ENCODE results near the gene GIT1. TPM values are rescaled to one million over a fixed set of nuclear protein-coding genes. Genes with fewer than 3 reads are reported as not detected.

GIT1 gene
- total RNA-seq, 1 donor from 2014 or later, result 108 TPM

- Mint-ChIP-seq H3K9me3 (no peaks in the 10 kb centered on the region), H3K36me3 (no peaks in the 10 kb centered on the region), H3K27ac (no peak overlapping the region), H3K4me3 (no peak overlapping the region), H3K27me3 (ENCODE audit: low read depth) (peaks cover 25% of the 10 kb centered on the region), H3K4me1 (peaks cover 8% of the 10 kb centered on the region)
- no peak for TF ChIP-seq CTCF (IDR thresholded peaks at IDR 0.05; ENCODE audit: unreplicated experiment)
- DNase-seq (ENCODE audit: low spot score in 2 of 2, unreplicated experiment in 2 of 2), result no peak
Observed at GRCh38 chr17:29611351-29612093, 22.1 kb upstream of the GIT1 start.

DNA sequence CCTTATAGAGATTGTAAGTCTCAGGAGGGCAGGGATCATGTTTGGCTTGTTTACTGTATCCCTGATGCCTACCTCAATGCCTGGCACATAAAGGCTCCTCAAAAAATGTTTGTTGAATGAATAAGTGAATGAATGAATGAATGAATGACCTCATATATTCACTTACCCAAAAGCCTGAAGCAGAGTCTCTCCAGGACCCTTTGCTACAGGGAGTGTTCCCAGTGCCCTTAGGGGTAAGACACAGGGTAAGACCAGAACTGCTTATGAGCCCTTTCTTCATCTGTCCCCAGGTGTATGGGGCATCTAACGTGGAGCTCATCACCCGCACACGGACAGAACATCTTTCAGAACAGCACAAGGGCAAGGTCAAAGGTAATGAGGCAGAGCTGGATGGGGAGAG, 20.9 kb upstream of the GIT1 start:
- no peak for DNase-seq (ENCODE audit: low spot score in 2 of 2, unreplicated experiment in 2 of 2)
- Mint-ChIP-seq H3K9me3 (no peaks in the 10 kb centered on the region), H3K4me1 (peaks cover 6% of the 10 kb centered on the region), H3K36me3 (no peaks in the 10 kb centered on the region), H3K27ac (no peak overlapping the region), H3K27me3 (ENCODE audit: low read depth) (peaks cover 15% of the 10 kb centered on the region), H3K4me3 (no peak overlapping the region)
- TF ChIP-seq CTCF (IDR thresholded peaks at IDR 0.05; ENCODE audit: unreplicated experiment), result no peak

DNA sequence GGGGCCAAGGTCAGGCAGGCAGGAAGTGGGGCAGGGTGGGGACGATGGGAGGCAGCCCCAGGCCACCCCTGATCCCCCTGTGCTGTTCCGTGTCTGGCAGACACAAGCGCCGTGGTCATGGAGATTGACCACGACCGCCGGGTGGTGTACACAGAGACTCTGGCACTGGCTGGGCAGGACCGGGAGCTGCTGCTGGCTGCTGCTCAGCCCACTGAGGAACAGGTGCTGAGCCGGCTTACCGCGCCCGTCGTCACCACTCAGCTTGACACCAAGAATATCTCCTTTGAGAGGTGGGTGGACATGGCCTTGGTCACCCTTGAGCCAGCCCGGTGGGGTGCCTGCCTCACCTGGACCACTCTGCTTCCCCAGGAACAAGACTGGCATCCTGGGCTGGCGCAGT, 19.5 kb upstream of the GIT1 start:
- TF ChIP-seq CTCF (IDR thresholded peaks at IDR 0.05; ENCODE audit: unreplicated experiment), result no peak
- Mint-ChIP-seq H3K4me3 (no peak overlapping the region), H3K9me3 (no peaks in the 10 kb centered on the region), H3K4me1 (peaks cover 3% of the 10 kb centered on the region), H3K36me3 (no peaks in the 10 kb centered on the region), H3K27me3 (ENCODE audit: low read depth) (peaks cover 3% of the 10 kb centered on the region), H3K27ac (no peak overlapping the region)
- no peak for DNase-seq (ENCODE audit: low spot score in 2 of 2, unreplicated experiment in 2 of 2)

DNA sequence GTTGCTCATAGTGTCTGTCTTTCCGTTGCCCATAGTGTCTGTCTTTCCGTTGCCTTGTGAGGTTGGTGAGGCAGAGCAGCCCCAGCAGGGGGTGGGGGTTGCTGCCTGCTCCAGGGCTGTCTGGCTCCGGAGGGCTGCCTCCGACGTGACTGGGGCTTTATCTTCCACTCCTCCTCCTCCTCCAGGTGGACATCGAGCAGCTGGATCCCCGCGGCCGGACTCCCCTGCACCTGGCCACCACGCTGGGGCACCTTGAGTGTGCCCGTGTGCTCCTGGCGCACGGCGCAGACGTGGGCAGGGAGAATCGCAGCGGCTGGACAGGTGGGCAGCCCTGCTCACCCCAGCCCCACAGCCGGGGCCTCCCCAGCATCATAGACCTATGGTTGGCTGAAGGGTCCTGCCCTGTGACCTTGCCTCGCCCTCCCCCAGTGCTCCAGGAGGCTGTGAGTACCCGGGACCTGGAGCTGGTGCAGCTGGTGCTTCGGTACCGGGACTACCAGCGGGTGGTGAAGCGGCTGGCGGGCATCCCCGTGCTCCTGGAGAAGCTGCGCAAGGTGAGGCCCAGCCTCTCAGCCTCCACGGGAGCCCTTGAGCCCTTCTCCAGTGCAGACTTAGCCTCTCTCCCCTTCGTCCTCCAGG, 18.2 kb upstream of the GIT1 start:
- no peak overlapping the region for H3K4me3 Mint-ChIP-seq
- no peaks in the 10 kb centered on the region for H3K9me3 Mint-ChIP-seq
- H3K36me3 Mint-ChIP-seq, result no peaks in the 10 kb centered on the region
- H3K27me3 Mint-ChIP-seq (ENCODE audit: low read depth), result no peaks in the 10 kb centered on the region
- no peak for DNase-seq (ENCODE audit: low spot score in 2 of 2, unreplicated experiment in 2 of 2)
- no peak overlapping the region for H3K27ac Mint-ChIP-seq
- TF ChIP-seq CTCF (IDR thresholded peaks at IDR 0.05; ENCODE audit: unreplicated experiment), result no peak
- H3K4me1 Mint-ChIP-seq, result no peaks in the 10 kb centered on the region

DNA sequence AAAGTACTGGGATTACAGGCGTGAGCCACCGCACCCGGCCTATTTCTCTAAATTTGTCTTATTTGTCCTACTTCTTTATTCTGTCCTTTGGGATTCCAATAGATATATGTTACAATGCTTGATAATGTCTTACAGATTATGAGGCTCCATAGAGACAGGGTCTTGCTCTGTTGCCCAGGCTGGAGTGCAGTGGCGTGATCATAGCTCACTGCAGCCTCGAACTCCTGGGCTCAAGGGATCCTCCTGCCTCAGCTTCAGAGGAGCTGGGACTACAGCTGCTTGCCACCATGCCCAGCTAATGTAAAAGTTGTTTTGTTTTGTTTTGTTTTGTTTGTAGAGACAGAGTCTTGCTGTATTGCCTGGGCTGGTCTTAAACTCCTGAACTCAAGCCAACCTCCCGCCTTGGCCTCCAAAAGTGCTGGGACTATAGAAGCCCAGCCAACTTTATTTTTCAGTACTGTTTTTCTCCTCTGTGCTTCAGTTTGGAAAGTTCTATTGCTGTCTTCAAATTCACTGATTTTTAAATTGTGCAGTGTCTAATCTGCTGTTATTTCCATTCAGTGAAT, 13.7 kb upstream of the GIT1 start:
- no peak for DNase-seq (ENCODE audit: low spot score in 2 of 2, unreplicated experiment in 2 of 2)
- no peak overlapping the region for H3K27ac Mint-ChIP-seq
- H3K4me3 Mint-ChIP-seq, result no peak overlapping the region
- H3K4me1 Mint-ChIP-seq, result no peaks in the 10 kb centered on the region
- no peaks in the 10 kb centered on the region for H3K27me3 Mint-ChIP-seq (ENCODE audit: low read depth)
- H3K36me3 Mint-ChIP-seq, result no peaks in the 10 kb centered on the region
- no peak for TF ChIP-seq CTCF (IDR thresholded peaks at IDR 0.05; ENCODE audit: unreplicated experiment)
- H3K9me3 Mint-ChIP-seq, result no peaks in the 10 kb centered on the region
